ENCODE measurements around the gene DPP10.

The DPP10 gene

DNA sequence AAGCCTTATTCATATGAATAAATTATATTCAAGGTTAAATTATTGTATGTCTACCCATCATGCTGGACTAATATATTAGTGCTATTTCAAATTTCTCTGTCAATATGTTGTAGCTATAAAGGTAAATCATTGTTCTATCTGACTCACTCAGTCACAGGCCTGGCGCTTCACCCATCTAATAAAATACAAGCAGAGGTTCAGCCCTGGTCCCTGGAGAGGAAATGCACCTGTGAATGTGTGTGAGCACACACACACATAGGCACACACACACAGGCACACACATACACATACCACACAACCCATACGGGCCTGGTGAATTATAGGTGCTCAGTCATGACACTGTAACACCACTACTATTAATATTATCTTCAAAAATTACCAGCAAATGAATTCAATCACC lies 1396.1 kb downstream of the DPP10 start:
- Histone ChIP-seq H3K4ac (ENCODE audit: low read length) (no peak overlapping the region), H3K4me1 (ENCODE audit: control insufficient read depth in 2 of 2, insufficient read depth in 1 of 2, low read depth in 1 of 2, low read length in 2 of 2) (peaks cover 0 to 5% of the 10 kb centered on the region in 2 donors), H3K27ac (replicated peaks; ENCODE audit: low read length) (no peak overlapping the region), H2BK15ac (ENCODE audit: low read length) (no peak overlapping the region), H2BK120ac (ENCODE audit: low read depth, low read length) (no peak overlapping the region), H3K23ac (ENCODE audit: low read depth, low read length, poor library complexity) (no peak overlapping the region), H3K4me3 (ENCODE audit: low read length in 2 of 2) (no peak overlapping the region), H3K18ac (ENCODE audit: low read length) (no peak overlapping the region), H2AFZ (ENCODE audit: low read length) (no peak overlapping the region), H2BK5ac (ENCODE audit: low read length) (no peak overlapping the region), H2AK5ac (ENCODE audit: low read depth, low read length) (no peak overlapping the region), H2BK12ac (ENCODE audit: low read length) (no peak overlapping the region), H4K8ac (ENCODE audit: low read depth, low read length) (no peak overlapping the region), H3K36me3 (replicated peaks in 1 of 2; ENCODE audit: control insufficient read depth in 2 of 2, insufficient read depth in 2 of 2, low read length in 2 of 2) (no peaks in the 10 kb centered on the region), H3K9ac (ENCODE audit: low read depth, low read length, poor library complexity) (no peak overlapping the region), H3K79me1 (ENCODE audit: low read depth, low read length) (peaks cover 1% of the 10 kb centered on the region), H4K91ac (ENCODE audit: low read depth, low read length, poor library complexity) (no peak overlapping the region), H3K27me3 (ENCODE audit: control insufficient read depth in 3 of 3, insufficient read depth in 3 of 3, low read depth in 1 of 3, low read length in 3 of 3) (no peaks in the 10 kb centered on the region), H3K4me2 (ENCODE audit: insufficient read depth, low read length, poor library complexity, severe bottlenecking) (no peak overlapping the region), H3K9me3 (replicated peaks in 1 of 2; ENCODE audit: control insufficient read depth in 2 of 2, insufficient read depth in 1 of 2, low read depth in 1 of 2, low read length in 2 of 2) (no peaks in the 10 kb centered on the region), H3K14ac (ENCODE audit: low read length) (no peak overlapping the region)
- no peak for DNase-seq (ENCODE audit: low spot score)
- WGBS, 2 donors (ENCODE audit: extremely low coverage in 2 of 2, insufficient read length in 2 of 2, insufficient replicate concordance in 1 of 2), result no CpG with 5 or more reads among the region's 2 CpGs

DNA sequence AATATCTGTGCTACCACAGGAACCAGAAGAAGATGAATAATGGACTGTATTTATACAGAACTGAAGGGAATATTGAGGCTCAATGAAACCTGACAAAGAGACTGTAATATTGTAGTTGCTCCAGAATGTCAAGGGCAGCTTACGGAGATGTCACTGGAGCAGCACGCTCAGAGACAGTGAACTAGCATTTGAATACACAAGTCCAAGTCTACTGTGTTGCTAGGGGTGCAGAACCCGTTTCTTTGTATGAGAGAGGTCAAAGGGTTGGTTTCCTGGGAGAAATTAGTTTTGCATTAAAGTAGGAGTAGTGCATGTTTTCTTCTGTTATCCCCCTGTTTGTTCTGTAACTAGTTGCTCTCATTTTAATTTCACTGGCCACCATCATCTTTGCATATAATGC lies 1399.9 kb downstream of the DPP10 start:
- H2BK120ac ChIP-seq (ENCODE audit: low read depth, low read length), result no peak overlapping the region
- no peak overlapping the region for H2BK5ac ChIP-seq (ENCODE audit: low read length)
- H2BK12ac ChIP-seq (ENCODE audit: low read length), result no peak overlapping the region
- H3K27ac ChIP-seq (replicated peaks; ENCODE audit: low read length), result no peak overlapping the region
- H3K23ac ChIP-seq (ENCODE audit: low read depth, low read length, poor library complexity), result no peak overlapping the region
- no peak overlapping the region for H3K4me3 ChIP-seq (ENCODE audit: low read length in 2 of 2)
- WGBS, 2 donors (ENCODE audit: extremely low coverage in 2 of 2, insufficient read length in 2 of 2, insufficient replicate concordance in 1 of 2), result no CpG with 5 or more reads among the region's 3 CpGs
- H3K4ac ChIP-seq (ENCODE audit: low read length), result no peak overlapping the region
- no peak overlapping the region for H3K14ac ChIP-seq (ENCODE audit: low read length)
- no peak for DNase-seq (ENCODE audit: low spot score)
- H3K9me3 ChIP-seq (replicated peaks in 1 of 2; ENCODE audit: control insufficient read depth in 2 of 2, insufficient read depth in 1 of 2, low read depth in 1 of 2, low read length in 2 of 2), result no peaks in the 10 kb centered on the region
- H4K8ac ChIP-seq (ENCODE audit: low read depth, low read length), result no peak overlapping the region
- H3K18ac ChIP-seq (ENCODE audit: low read length), result no peak overlapping the region
- no peaks in the 10 kb centered on the region for H3K27me3 ChIP-seq (ENCODE audit: control insufficient read depth in 3 of 3, insufficient read depth in 3 of 3, low read depth in 1 of 3, low read length in 3 of 3)
- no peak overlapping the region for H3K9ac ChIP-seq (ENCODE audit: low read depth, low read length, poor library complexity)
- peaks cover 0 to 5% of the 10 kb centered on the region in 2 donors for H3K4me1 ChIP-seq (ENCODE audit: control insufficient read depth in 2 of 2, insufficient read depth in 1 of 2, low read depth in 1 of 2, low read length in 2 of 2)
- H3K4me2 ChIP-seq (ENCODE audit: insufficient read depth, low read length, poor library complexity, severe bottlenecking), result no peak overlapping the region
- no peaks in the 10 kb centered on the region for H3K36me3 ChIP-seq (replicated peaks in 1 of 2; ENCODE audit: control insufficient read depth in 2 of 2, insufficient read depth in 2 of 2, low read length in 2 of 2)
- no peak overlapping the region for H2AK5ac ChIP-seq (ENCODE audit: low read depth, low read length)
- no peak overlapping the region for H2AFZ ChIP-seq (ENCODE audit: low read length)
- H4K91ac ChIP-seq (ENCODE audit: low read depth, low read length, poor library complexity), result no peak overlapping the region
- H3K79me1 ChIP-seq (ENCODE audit: low read depth, low read length), result peaks cover 1% of the 10 kb centered on the region
- no peak overlapping the region for H2BK15ac ChIP-seq (ENCODE audit: low read length)

DNA sequence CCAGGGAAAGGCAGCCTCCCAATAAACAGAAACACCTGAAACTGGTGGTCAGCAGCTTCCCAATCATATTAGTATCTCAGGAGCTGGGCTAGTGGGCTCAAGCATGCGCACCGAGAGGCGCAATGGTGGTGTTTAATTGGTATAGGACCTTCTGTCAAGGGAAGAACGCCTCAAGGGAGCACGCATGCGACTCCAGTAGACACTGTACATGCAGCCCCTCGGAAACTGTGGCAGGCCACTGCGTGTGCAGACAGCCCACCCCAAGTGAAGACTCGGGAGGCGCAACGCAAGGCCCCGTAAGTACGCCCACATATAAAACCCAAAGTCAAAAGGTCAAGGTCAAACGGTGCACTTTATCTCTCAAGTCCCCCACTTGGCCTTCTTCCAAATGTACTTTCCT lies 1405.8 kb downstream of the DPP10 start:
- Histone ChIP-seq H3K14ac (ENCODE audit: low read length) (no peak overlapping the region), H3K4me1 (ENCODE audit: control insufficient read depth in 2 of 2, insufficient read depth in 1 of 2, low read depth in 1 of 2, low read length in 2 of 2) (no peaks in the 10 kb centered on the region), H3K36me3 (replicated peaks in 1 of 2; ENCODE audit: control insufficient read depth in 2 of 2, insufficient read depth in 2 of 2, low read length in 2 of 2) (no peaks in the 10 kb centered on the region), H3K18ac (ENCODE audit: low read length) (no peak overlapping the region), H3K79me1 (ENCODE audit: low read depth, low read length) (no peaks in the 10 kb centered on the region), H2BK120ac (ENCODE audit: low read depth, low read length) (no peak overlapping the region), H4K91ac (ENCODE audit: low read depth, low read length, poor library complexity) (no peak overlapping the region), H3K9me3 (replicated peaks in 1 of 2; ENCODE audit: control insufficient read depth in 2 of 2, insufficient read depth in 1 of 2, low read depth in 1 of 2, low read length in 2 of 2) (no peaks in the 10 kb centered on the region), H2AK5ac (ENCODE audit: low read depth, low read length) (no peak overlapping the region), H2AFZ (ENCODE audit: low read length) (no peak overlapping the region), H3K27me3 (ENCODE audit: control insufficient read depth in 3 of 3, insufficient read depth in 3 of 3, low read depth in 1 of 3, low read length in 3 of 3) (no peaks in the 10 kb centered on the region), H3K23ac (ENCODE audit: low read depth, low read length, poor library complexity) (no peak overlapping the region), H2BK5ac (ENCODE audit: low read length) (no peak overlapping the region), H2BK12ac (ENCODE audit: low read length) (no peak overlapping the region), H3K27ac (replicated peaks; ENCODE audit: low read length) (no peak overlapping the region), H3K4me3 (ENCODE audit: low read length in 2 of 2) (no peak overlapping the region), H3K9ac (ENCODE audit: low read depth, low read length, poor library complexity) (no peak overlapping the region), H3K4ac (ENCODE audit: low read length) (no peak overlapping the region), H3K4me2 (ENCODE audit: insufficient read depth, low read length, poor library complexity, severe bottlenecking) (no peak overlapping the region), H2BK15ac (ENCODE audit: low read length) (no peak overlapping the region), H4K8ac (ENCODE audit: low read depth, low read length) (no peak overlapping the region)
- no CpG with 5 or more reads among the region's 14 CpGs for WGBS, 2 donors (ENCODE audit: extremely low coverage in 2 of 2, insufficient read length in 2 of 2, insufficient replicate concordance in 1 of 2)
- no peak for DNase-seq (ENCODE audit: low spot score)

DNA sequence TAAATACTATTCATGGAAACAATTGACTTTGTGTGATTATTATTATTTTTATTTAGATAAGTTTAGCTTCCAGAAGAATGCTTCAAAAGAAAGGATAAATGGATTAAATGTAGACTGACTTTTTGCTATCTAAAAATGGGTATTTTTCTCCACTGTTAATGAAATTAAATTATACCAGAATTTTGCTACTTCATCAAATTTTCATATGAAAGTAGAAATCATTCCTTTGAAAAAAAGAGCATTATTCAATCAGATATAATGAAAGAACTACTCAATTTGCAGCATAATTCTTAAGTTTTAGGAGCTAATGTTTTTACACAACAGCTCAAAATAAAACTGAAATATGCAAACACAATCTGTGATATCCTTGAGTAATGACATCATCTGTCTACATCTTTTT lies 1424.6 kb downstream of the DPP10 start:
- no peak overlapping the region for H2BK120ac ChIP-seq (ENCODE audit: low read depth, low read length)
- H3K27ac ChIP-seq (replicated peaks; ENCODE audit: low read length), result no peak overlapping the region
- H3K14ac ChIP-seq (ENCODE audit: low read length), result no peak overlapping the region
- no peaks in the 10 kb centered on the region for H3K4me1 ChIP-seq (ENCODE audit: control insufficient read depth in 2 of 2, insufficient read depth in 1 of 2, low read depth in 1 of 2, low read length in 2 of 2)
- no peak overlapping the region for H2AFZ ChIP-seq (ENCODE audit: low read length)
- no peaks in the 10 kb centered on the region for H3K79me1 ChIP-seq (ENCODE audit: low read depth, low read length)
- no peak overlapping the region for H3K4me3 ChIP-seq (ENCODE audit: low read length in 2 of 2)
- no peak overlapping the region for H3K4ac ChIP-seq (ENCODE audit: low read length)
- H2BK5ac ChIP-seq (ENCODE audit: low read length), result no peak overlapping the region
- no peak overlapping the region for H3K18ac ChIP-seq (ENCODE audit: low read length)
- H3K9ac ChIP-seq (ENCODE audit: low read depth, low read length, poor library complexity), result no peak overlapping the region
- no peak for DNase-seq (ENCODE audit: low spot score)
- H3K36me3 ChIP-seq (replicated peaks in 1 of 2; ENCODE audit: control insufficient read depth in 2 of 2, insufficient read depth in 2 of 2, low read length in 2 of 2), result no peaks in the 10 kb centered on the region
- no peak overlapping the region for H2BK12ac ChIP-seq (ENCODE audit: low read length)
- H2BK15ac ChIP-seq (ENCODE audit: low read length), result no peak overlapping the region
- H3K4me2 ChIP-seq (ENCODE audit: insufficient read depth, low read length, poor library complexity, severe bottlenecking), result no peak overlapping the region
- no peak overlapping the region for H2AK5ac ChIP-seq (ENCODE audit: low read depth, low read length)
- no peak overlapping the region for H4K91ac ChIP-seq (ENCODE audit: low read depth, low read length, poor library complexity)
- no peaks in the 10 kb centered on the region for H3K27me3 ChIP-seq (ENCODE audit: control insufficient read depth in 3 of 3, insufficient read depth in 3 of 3, low read depth in 1 of 3, low read length in 3 of 3)
- H4K8ac ChIP-seq (ENCODE audit: low read depth, low read length), result no peak overlapping the region
- no peaks in the 10 kb centered on the region for H3K9me3 ChIP-seq (replicated peaks in 1 of 2; ENCODE audit: control insufficient read depth in 2 of 2, insufficient read depth in 1 of 2, low read depth in 1 of 2, low read length in 2 of 2)
- H3K23ac ChIP-seq (ENCODE audit: low read depth, low read length, poor library complexity), result no peak overlapping the region
